Hepatocyte (in vitro differentiated cells): ENCODE data around the gene PRSS22. TPM values are rescaled to one million over a fixed set of nuclear protein-coding genes. Genes with fewer than 3 reads are reported as not detected.

Experiments
- DNase-seq: peaks from one replicate; pipeline ENCODE4 v3.0.0-alpha.2; 2016; ENCODE audit warnings: low spot score
- H2AFZ ChIP-seq: fragments of 200-600 bp; sonication (generic); 2 replicates; pipeline ENCODE4 v1.6.0; 2016; ENCODE audit warnings: antibody characterized with exemption, mild to moderate bottlenecking
- H3K27ac ChIP-seq: fragments of 200-600 bp; sonication (generic); 2 replicates; pipeline ENCODE4 v1.5.1; 2016; ENCODE audit warnings: mild to moderate bottlenecking
- H3K27me3 ChIP-seq: fragments of 200-600 bp; sonication (generic); 2 replicates; pipeline ENCODE4 v1.6.1; 2016
- H3K36me3 ChIP-seq: fragments of 200-600 bp; sonication (generic); replicated peaks from 2 replicates; pipeline ENCODE4 v1.5.1; 2016; ENCODE audit warnings: low read depth; ENCODE audit not compliant: insufficient read depth
- H3K4me1 ChIP-seq: fragments of 200-600 bp; sonication (generic); 2 replicates; pipeline ENCODE4 v1.5.1; 2016; ENCODE audit warnings: mild to moderate bottlenecking, moderate library complexity; ENCODE audit not compliant: insufficient read depth
- H3K4me2 ChIP-seq: fragments of 200-600 bp; sonication (generic); 2 replicates; pipeline ENCODE4 v1.6.0; 2016
- H3K4me3 ChIP-seq: fragments of 200-600 bp; sonication (generic); 2 replicates; pipeline ENCODE4 v1.5.1; 2016; ENCODE audit warnings: mild to moderate bottlenecking
- H3K79me2 ChIP-seq: fragments of 200-600 bp; sonication (generic); 2 replicates; pipeline ENCODE4 v1.6.0; 2017; ENCODE audit warnings: mild to moderate bottlenecking
- H3K9me2 ChIP-seq: fragments of 200-600 bp; sonication (generic); replicated peaks from 2 replicates; pipeline ENCODE4 v1.6.0; 2017; ENCODE audit warnings: mild to moderate bottlenecking; ENCODE audit not compliant: insufficient read depth
- H3K9me3 ChIP-seq: fragments of 200-600 bp; sonication (generic); 2 replicates; pipeline ENCODE4 v1.5.1; 2016; ENCODE audit warnings: low read depth, mild to moderate bottlenecking
- H4K20me1 ChIP-seq: fragments of 200-600 bp; sonication (generic); 2 replicates; pipeline ENCODE4 v1.6.0; 2016; ENCODE audit warnings: mild to moderate bottlenecking; ENCODE audit not compliant: insufficient read depth, poor library complexity, severe bottlenecking
- EZH2 ChIP-seq: fragments of 200-600 bp; sonication (generic); IDR thresholded peaks from 2 replicates; pipeline ENCODE4 v1.6.1; 2016; ENCODE audit warnings: antibody characterized with exemption, mild to moderate bottlenecking, borderline replicate concordance
- EZH2phosphoT487 ChIP-seq: fragments of 200-600 bp; sonication (generic); IDR thresholded peaks from one replicate; pipeline ENCODE4 v1.6.1; 2018; ENCODE audit warnings: antibody characterized with exemption, mild to moderate bottlenecking, low read depth, moderate library complexity; ENCODE audit not compliant: unreplicated experiment, severe bottlenecking
- WGBS: methylation state at CpG from one replicate; pipeline ENCODE4 v1.1.6; 2016; ENCODE audit warnings: low lambda C conversion rate; ENCODE audit errors: missing lambda C conversion rate; 5-methylcytosine and 5-hydroxymethylcytosine counted together
- polyA plus RNA-seq: library from polyadenylated mRNA; unstranded; fragments of >200 nt; fragmentation: Nextera tagmentation; extraction: Ambion mirVana; gene quantifications from 2 replicates; pipeline ENCODE4 v1.2.1, GENCODE V29; 2016
- total RNA-seq: library from RNA; depleted of rRNA; stranded (reverse); fragments of >200 nt; gene quantifications from 2 replicates; pipeline ENCODE4 v1.2.3, GENCODE V29; 2014
- TF ChIP-seq, protein P1 (sequence below): fragments of 200-600 bp; sonication (generic); IDR thresholded peaks from 2 replicates; pipeline ENCODE4 v1.5.1; 2016; ENCODE audit warnings: antibody characterized with exemption, mild to moderate bottlenecking; ENCODE audit not compliant: poor library complexity

The PRSS22 gene
- total and polyA plus RNA-seq, 2 experiments from 2014 or later, result 60.2 to 66.3 TPM

GRCh38 chr16:2819179-2819938, 38.6 kb downstream of the PRSS22 start:
- no peak for DNase-seq
- Histone ChIP-seq H2AFZ (no peak overlapping the region), H3K79me2 (no peaks in the 10 kb centered on the region), H3K4me3 (no peak overlapping the region), H3K27ac (no peak overlapping the region), H3K27me3 (no peaks in the 10 kb centered on the region), H3K9me2 (no peaks in the 10 kb centered on the region), H3K4me1 (peaks cover 6% of the 10 kb centered on the region), H3K4me2 (no peak overlapping the region), H4K20me1 (no peaks in the 10 kb centered on the region), H3K9me3 (no peaks in the 10 kb centered on the region), H3K36me3 (no peaks in the 10 kb centered on the region)
- TF ChIP-seq, protein P1, sequence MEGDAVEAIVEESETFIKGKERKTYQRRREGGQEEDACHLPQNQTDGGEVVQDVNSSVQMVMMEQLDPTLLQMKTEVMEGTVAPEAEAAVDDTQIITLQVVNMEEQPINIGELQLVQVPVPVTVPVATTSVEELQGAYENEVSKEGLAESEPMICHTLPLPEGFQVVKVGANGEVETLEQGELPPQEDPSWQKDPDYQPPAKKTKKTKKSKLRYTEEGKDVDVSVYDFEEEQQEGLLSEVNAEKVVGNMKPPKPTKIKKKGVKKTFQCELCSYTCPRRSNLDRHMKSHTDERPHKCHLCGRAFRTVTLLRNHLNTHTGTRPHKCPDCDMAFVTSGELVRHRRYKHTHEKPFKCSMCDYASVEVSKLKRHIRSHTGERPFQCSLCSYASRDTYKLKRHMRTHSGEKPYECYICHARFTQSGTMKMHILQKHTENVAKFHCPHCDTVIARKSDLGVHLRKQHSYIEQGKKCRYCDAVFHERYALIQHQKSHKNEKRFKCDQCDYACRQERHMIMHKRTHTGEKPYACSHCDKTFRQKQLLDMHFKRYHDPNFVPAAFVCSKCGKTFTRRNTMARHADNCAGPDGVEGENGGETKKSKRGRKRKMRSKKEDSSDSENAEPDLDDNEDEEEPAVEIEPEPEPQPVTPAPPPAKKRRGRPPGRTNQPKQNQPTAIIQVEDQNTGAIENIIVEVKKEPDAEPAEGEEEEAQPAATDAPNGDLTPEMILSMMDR, result no peak
- TF ChIP-seq EZH2phosphoT487, result no peak
- WGBS, result 92% methylated on average over 18 of the region's 18 CpGs

GRCh38 chr16:2818272-2818876, 39.6 kb downstream of the PRSS22 start:
- H3K27ac ChIP-seq, result no peak overlapping the region
- no peaks in the 10 kb centered on the region for H3K9me2 ChIP-seq
- H3K79me2 ChIP-seq, result no peaks in the 10 kb centered on the region
- H3K27me3 ChIP-seq, result no peaks in the 10 kb centered on the region
- H4K20me1 ChIP-seq, result no peaks in the 10 kb centered on the region
- TF ChIP-seq, protein P1, result no peak
- TF ChIP-seq EZH2, result no peak
- no peak for TF ChIP-seq EZH2phosphoT487
- no peaks in the 10 kb centered on the region for H3K36me3 ChIP-seq
- WGBS, result 89% methylated on average over 10 of the region's 10 CpGs
- H3K9me3 ChIP-seq, result no peaks in the 10 kb centered on the region
- no peak for DNase-seq
- no peak overlapping the region for H3K4me3 ChIP-seq
- H3K4me1 ChIP-seq, result peaks cover 6% of the 10 kb centered on the region
- H3K4me2 ChIP-seq, result no peak overlapping the region
- no peak overlapping the region for H2AFZ ChIP-seq

DNA sequence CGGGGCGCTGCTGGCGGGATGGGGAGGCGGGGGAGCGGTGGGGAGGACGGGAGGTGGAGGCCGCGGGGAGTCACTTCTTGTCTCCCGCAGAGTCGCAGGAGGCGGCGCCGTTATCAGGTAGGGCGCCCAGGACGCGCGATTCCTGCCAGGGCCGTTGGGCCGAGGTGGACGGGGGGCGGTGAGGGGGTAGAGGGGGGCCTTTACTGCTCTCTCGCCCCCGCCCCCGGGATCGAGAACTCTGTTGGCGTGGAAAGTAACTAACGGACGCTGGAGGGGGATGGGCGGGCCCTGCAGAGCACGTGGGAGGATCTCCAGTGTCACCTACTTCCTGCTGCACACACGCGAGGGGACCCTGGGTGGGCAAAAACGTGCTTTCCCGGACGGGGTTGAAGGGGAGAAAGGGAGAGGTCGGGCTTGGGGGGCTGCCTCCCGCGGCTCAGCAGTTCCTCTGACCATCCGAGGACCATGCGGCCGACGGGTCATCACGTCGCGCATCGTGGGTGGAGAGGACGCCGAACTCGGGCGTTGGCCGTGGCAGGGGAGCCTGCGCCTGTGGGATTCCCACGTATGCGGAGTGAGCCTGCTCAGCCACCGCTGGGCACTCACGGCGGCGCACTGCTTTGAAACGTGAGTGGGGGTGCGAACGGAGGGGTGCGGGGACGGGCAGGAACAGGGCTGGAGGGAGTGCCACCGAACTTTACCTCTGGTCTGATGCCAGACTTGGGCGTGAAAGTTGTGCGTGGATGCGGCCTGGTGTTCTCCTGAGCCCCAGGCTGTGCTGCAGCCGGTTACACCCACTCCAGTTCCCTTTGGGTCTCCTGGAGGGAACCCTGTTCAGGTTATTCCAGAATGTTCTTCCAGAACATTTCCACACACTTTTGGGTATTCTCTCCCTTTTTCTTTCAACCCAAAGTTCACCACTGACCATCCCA, 40.4 kb downstream of the PRSS22 start:
- Histone ChIP-seq H3K9me3 (no peaks in the 10 kb centered on the region), H3K79me2 (no peaks in the 10 kb centered on the region), H3K4me1 (peaks cover 6% of the 10 kb centered on the region), H3K27me3 (no peaks in the 10 kb centered on the region), H4K20me1 (no peaks in the 10 kb centered on the region), H3K4me3 (no peak overlapping the region), H3K27ac (no peak overlapping the region), H3K4me2 (no peak overlapping the region), H2AFZ (no peak overlapping the region), H3K36me3 (no peaks in the 10 kb centered on the region), H3K9me2 (no peaks in the 10 kb centered on the region)
- 93% methylated on average over 38 of the region's 68 CpGs for WGBS
- TF ChIP-seq EZH2phosphoT487, result no peak
- TF ChIP-seq EZH2, result no peak
- TF ChIP-seq, protein P1, result no peak
- DNase-seq, result no peak
